HEK293 (cell line): Measurements from ENCODE around the gene AFDN.

Experiments used
- CTCF ChIA-PET: fragments of 350-600 bp; formaldehyde crosslinking; extraction: SDS; loops from one replicate; lab custom pipeline; 2021; ENCODE audit warnings: antibody characterized with exemption; lab: Yijun Ruan, JAX
- POLR2A ChIA-PET: fragments of 300-600 bp; formaldehyde crosslinking; extraction: SDS; loops from one replicate; lab custom pipeline; 2020; ENCODE audit warnings: antibody characterized with exemption, inconsistent platforms; lab: Yijun Ruan, JAX
- H3K27ac ChIP-seq: fragments of 200-500 bp; sonication (Bioruptor generic); 2 replicates; pipeline ENCODE4 v1.5.1; 2014; ENCODE audit warnings: low read depth, low read length, control low read depth, inconsistent platforms; ENCODE audit errors: extremely low read depth
- H3K36me3 ChIP-seq, 2 experiments: fragments of 200-500 bp in 1 of 2; sonication (Bioruptor generic) in 1 of 2; 1 replicate in 1 of 2; 2 replicates in 1 of 2; pipeline ENCODE4 v1.5.1; 2014 to 2017; ENCODE audit warnings: inconsistent platforms in 2 of 2, low read length in 2 of 2; ENCODE audit not compliant: control insufficient read depth in 2 of 2, insufficient read depth in 1 of 2
- H3K4me1 ChIP-seq: fragments of 200-500 bp; sonication (Bioruptor generic); 2 replicates; pipeline ENCODE4 v1.5.1; 2014; ENCODE audit warnings: mild to moderate bottlenecking, low read length, inconsistent platforms; ENCODE audit not compliant: control insufficient read depth, insufficient read depth
- H3K4me3 ChIP-seq: 2 replicates; pipeline ENCODE4 v1.5.1; 2011; ENCODE audit warnings: low read depth, mild to moderate bottlenecking, control low read depth, low read length, moderate library complexity
- H3K9me3 ChIP-seq: fragments of 200-500 bp; sonication (Bioruptor generic); 2 replicates; pipeline ENCODE4 v1.5.1; 2014; ENCODE audit warnings: low read depth, low read length, inconsistent platforms; ENCODE audit not compliant: control insufficient read depth, insufficient read depth
- HOXD13 ChIP-seq: sonication (generic); formaldehyde crosslinking; IDR thresholded peaks from 2 replicates; pipeline ENCODE4 v1.8.0; 2022; ENCODE audit warnings: missing genetic modification reagents, borderline replicate concordance
- KLF10 ChIP-seq: fragments of 450-650 bp; IDR thresholded peaks from 2 replicates; pipeline ENCODE4 v1.5.1; 2018; ENCODE audit warnings: missing biosample characterization, mild to moderate bottlenecking, missing genetic modification characterization
- KLF16 ChIP-seq: fragments of 450-650 bp; formaldehyde crosslinking; IDR thresholded peaks from 2 replicates; pipeline ENCODE4 v1.5.1; 2017; ENCODE audit warnings: missing biosample characterization, missing genetic modification characterization
- KLF7 ChIP-seq: fragments of 450-650 bp; formaldehyde crosslinking; IDR thresholded peaks from 2 replicates; pipeline ENCODE4 v1.5.1; 2016; ENCODE audit warnings: missing biosample characterization, missing genetic modification characterization, borderline replicate concordance
- SP2 ChIP-seq: fragments of 450-650 bp; formaldehyde crosslinking; IDR thresholded peaks from 2 replicates; pipeline ENCODE4 v1.5.1; 2016; ENCODE audit warnings: missing biosample characterization, missing genetic modification characterization
- ZBTB20 ChIP-seq: fragments of 450-650 bp; formaldehyde crosslinking; IDR thresholded peaks from 2 replicates; pipeline ENCODE4 v1.5.1; 2016; ENCODE audit warnings: missing biosample characterization, missing genetic modification characterization
- ZFP41 ChIP-seq: fragments of 450-650 bp; formaldehyde crosslinking; IDR thresholded peaks from 2 replicates; pipeline ENCODE4 v1.5.1; 2016; ENCODE audit warnings: missing biosample characterization, missing genetic modification characterization, borderline replicate concordance
- ZNF121 ChIP-seq: fragments of 450-650 bp; formaldehyde crosslinking; IDR thresholded peaks from 2 replicates; pipeline ENCODE4 v1.5.1; 2016; ENCODE audit warnings: missing biosample characterization, missing genetic modification characterization
- ZNF239 ChIP-seq: fragments of 450-650 bp; formaldehyde crosslinking; IDR thresholded peaks from 2 replicates; pipeline ENCODE4 v1.5.1; 2016; ENCODE audit warnings: missing biosample characterization, missing genetic modification characterization
- ZNF266 ChIP-seq: fragments of 450-650 bp; formaldehyde crosslinking; IDR thresholded peaks from 2 replicates; pipeline ENCODE4 v1.5.1; 2016; ENCODE audit warnings: missing biosample characterization, missing genetic modification characterization, low read depth
- ZNF292 ChIP-seq: fragments of 450-650 bp; formaldehyde crosslinking; IDR thresholded peaks from 2 replicates; pipeline ENCODE4 v1.5.1; 2016; ENCODE audit warnings: low read depth, missing biosample characterization, missing genetic modification characterization, borderline replicate concordance
- ZNF501 ChIP-seq: fragments of 450-650 bp; formaldehyde crosslinking; IDR thresholded peaks from 2 replicates; pipeline ENCODE4 v1.5.1; 2016; ENCODE audit warnings: missing biosample characterization, missing genetic modification characterization
- ZNF658 ChIP-seq: fragments of 450-650 bp; formaldehyde crosslinking; IDR thresholded peaks from 2 replicates; pipeline ENCODE4; 2016; ENCODE audit warnings: missing biosample characterization, missing genetic modification characterization
- ZNF677 ChIP-seq: fragments of 450-650 bp; IDR thresholded peaks from 2 replicates; pipeline ENCODE4 v1.5.0; 2018; ENCODE audit warnings: missing biosample characterization, mild to moderate bottlenecking, missing genetic modification characterization, moderate library complexity
- ZNF704 ChIP-seq: fragments of 450-650 bp; formaldehyde crosslinking; IDR thresholded peaks from 2 replicates; pipeline ENCODE4 v1.5.1; 2016; ENCODE audit warnings: missing biosample characterization, missing genetic modification characterization
- ZNF830 ChIP-seq: fragments of 450-650 bp; IDR thresholded peaks from 2 replicates; pipeline ENCODE4 v1.5.0; 2018; ENCODE audit warnings: missing biosample characterization, missing genetic modification characterization, low read depth, mild to moderate bottlenecking, moderate library complexity
- TF ChIP-seq, protein P1 (sequence below): fragments of 450-650 bp; formaldehyde crosslinking; IDR thresholded peaks from 2 replicates; pipeline ENCODE4 v1.5.1; 2016; ENCODE audit warnings: missing biosample characterization, missing genetic modification characterization, low read depth
- TF ChIP-seq, protein P2 (sequence below): fragments of 450-650 bp; formaldehyde crosslinking; IDR thresholded peaks from 2 replicates; pipeline ENCODE4 v1.5.1; 2016; ENCODE audit warnings: missing biosample characterization, missing genetic modification characterization
- TF ChIP-seq, protein P3 (sequence below): fragments of 450-650 bp; formaldehyde crosslinking; IDR thresholded peaks from 2 replicates; pipeline ENCODE4 v1.5.1; 2016; ENCODE audit warnings: missing biosample characterization, missing genetic modification characterization

Gene AFDN

GRCh38 chr6:167928111-167928510 is 101.4 kb downstream of the AFDN start (continued):
- TF ChIP-seq, protein P1, sequence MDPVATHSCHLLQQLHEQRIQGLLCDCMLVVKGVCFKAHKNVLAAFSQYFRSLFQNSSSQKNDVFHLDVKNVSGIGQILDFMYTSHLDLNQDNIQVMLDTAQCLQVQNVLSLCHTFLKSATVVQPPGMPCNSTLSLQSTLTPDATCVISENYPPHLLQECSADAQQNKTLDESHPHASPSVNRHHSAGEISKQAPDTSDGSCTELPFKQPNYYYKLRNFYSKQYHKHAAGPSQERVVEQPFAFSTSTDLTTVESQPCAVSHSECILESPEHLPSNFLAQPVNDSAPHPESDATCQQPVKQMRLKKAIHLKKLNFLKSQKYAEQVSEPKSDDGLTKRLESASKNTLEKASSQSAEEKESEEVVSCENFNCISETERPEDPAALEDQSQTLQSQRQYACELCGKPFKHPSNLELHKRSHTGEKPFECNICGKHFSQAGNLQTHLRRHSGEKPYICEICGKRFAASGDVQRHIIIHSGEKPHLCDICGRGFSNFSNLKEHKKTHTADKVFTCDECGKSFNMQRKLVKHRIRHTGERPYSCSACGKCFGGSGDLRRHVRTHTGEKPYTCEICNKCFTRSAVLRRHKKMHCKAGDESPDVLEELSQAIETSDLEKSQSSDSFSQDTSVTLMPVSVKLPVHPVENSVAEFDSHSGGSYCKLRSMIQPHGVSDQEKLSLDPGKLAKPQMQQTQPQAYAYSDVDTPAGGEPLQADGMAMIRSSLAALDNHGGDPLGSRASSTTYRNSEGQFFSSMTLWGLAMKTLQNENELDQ (tag by site-specific recombination), result no peak
- TF ChIP-seq, protein P2, sequence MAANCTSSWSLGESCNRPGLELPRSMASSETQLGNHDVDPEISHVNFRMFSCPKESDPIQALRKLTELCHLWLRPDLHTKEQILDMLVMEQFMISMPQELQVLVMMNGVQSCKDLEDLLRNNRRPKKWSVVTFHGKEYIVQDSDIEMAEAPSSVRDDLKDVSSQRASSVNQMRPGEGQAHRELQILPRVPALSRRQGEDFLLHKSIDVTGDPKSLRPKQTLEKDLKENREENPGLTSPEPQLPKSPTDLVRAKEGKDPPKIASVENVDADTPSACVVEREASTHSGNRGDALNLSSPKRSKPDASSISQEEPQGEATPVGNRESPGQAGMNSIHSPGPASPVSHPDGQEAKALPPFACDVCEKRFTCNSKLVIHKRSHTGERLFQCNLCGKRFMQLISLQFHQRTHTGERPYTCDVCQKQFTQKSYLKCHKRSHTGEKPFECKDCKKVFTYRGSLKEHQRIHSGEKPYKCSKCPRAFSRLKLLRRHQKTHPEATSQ (tag by site-specific recombination), result no peak
- TF ChIP-seq, protein P3, sequence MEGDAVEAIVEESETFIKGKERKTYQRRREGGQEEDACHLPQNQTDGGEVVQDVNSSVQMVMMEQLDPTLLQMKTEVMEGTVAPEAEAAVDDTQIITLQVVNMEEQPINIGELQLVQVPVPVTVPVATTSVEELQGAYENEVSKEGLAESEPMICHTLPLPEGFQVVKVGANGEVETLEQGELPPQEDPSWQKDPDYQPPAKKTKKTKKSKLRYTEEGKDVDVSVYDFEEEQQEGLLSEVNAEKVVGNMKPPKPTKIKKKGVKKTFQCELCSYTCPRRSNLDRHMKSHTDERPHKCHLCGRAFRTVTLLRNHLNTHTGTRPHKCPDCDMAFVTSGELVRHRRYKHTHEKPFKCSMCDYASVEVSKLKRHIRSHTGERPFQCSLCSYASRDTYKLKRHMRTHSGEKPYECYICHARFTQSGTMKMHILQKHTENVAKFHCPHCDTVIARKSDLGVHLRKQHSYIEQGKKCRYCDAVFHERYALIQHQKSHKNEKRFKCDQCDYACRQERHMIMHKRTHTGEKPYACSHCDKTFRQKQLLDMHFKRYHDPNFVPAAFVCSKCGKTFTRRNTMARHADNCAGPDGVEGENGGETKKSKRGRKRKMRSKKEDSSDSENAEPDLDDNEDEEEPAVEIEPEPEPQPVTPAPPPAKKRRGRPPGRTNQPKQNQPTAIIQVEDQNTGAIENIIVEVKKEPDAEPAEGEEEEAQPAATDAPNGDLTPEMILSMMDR, result no peak
- TF ChIP-seq KLF10 (tag by site-specific recombination) (no peak), ZNF292 (tag by site-specific recombination) (no peak), ZNF266 (tag by site-specific recombination) (no peak)

- Histone ChIP-seq H3K4me3 (no peak overlapping the region), H3K36me3 (peaks cover 0 to 90% of the 10 kb centered on the region in 2 experiments; a peak in 2 of 3 replicates), H3K4me1 (no peaks in the 10 kb centered on the region), H3K27ac (no peak overlapping the region), H3K9me3 (no peaks in the 10 kb centered on the region)
- ChIA-PET POLR2A (no interaction called here), CTCF (interaction anchor here (1.6 kb wide), 1 partner anchor 38 kb away, joined by 5 read pairs; no protein-coding TSS in a partner anchor)
- TF ChIP-seq, protein P3, result no peak
- TF ChIP-seq ZNF830 (tag by site-specific recombination) (no peak), ZBTB20 (tag by site-specific recombination) (no peak), ZNF677 (no peak)
Measured at GRCh38 chr6:167930295-167930694, 103.6 kb downstream of the AFDN start.

DNA sequence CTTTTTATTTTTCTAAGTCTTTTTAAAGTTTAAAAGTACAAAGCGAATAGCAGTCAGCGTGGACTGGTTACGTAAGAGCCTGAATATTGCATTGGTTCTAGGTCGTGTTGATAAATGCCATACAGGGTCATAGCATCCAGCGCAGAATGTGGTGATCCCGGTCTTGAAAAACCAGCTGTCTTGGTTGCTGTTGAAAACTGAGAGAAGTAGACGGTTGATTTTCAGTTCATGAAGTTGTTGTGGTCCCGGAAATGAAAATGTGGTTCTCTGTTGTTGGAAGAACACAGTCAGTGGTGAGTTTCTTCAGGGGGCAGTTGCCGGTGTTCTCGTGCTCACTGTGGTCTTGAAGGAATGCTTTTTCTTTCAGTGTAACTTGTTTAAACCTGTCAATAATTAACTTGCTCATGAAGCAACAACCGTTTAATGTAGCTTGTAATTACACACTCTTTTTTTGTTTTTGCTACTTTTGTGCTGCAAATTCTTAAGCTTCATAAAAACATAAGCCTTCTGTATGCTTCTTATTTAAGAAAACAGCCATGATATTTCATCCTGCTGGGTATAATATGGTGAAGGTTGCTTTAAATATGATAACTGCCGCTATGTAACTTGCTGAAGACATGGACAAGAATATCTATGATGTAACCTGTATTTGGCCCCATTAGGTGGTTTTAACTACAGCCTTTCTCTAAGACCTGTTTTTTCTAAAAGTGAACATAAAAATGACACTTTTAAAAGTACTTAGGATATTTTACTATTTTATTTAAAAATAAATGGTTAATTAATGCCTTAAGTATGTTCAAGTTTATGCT is 106.0 kb downstream of the AFDN start:
- Histone ChIP-seq H3K4me1 (no peaks in the 10 kb centered on the region), H3K27ac (no peak overlapping the region), H3K36me3 (peaks cover 0 to 81% of the 10 kb centered on the region in 2 experiments; a peak in 2 of 3 replicates), H3K4me3 (no peak overlapping the region), H3K9me3 (no peaks in the 10 kb centered on the region)
- ChIA-PET POLR2A (no interaction called here), CTCF (interaction anchor here (0.6 to 0.7 kb wide), 2 partner anchors 29 to 56 kb away, joined by 3 read pairs; no protein-coding TSS in a partner anchor)
- TF ChIP-seq ZNF121 (tag by site-specific recombination) (no peak), SP2 (tag by site-specific recombination) (no peak), KLF7 (tag by site-specific recombination) (no peak), ZNF704 (tag by site-specific recombination) (no peak), KLF16 (tag by site-specific recombination) (no peak), ZNF501 (tag by site-specific recombination) (no peak), HOXD13 (CRISPR knock-in tag) (no peak), ZNF239 (no peak), ZNF658 (tag by site-specific recombination) (no peak), ZFP41 (tag by site-specific recombination) (no peak)
